GM12872 (cell line): ENCODE measurements around the gene GRIP1.

Source experiments
- TF ChIP-seq, protein P1 (sequence below): IDR thresholded peaks from 3 replicates; pipeline ENCODE4 v1.5.1; 2011; ENCODE audit warnings: low read depth, mild to moderate bottlenecking, low read length, moderate library complexity; ENCODE audit not compliant: insufficient read depth

Gene GRIP1

DNA sequence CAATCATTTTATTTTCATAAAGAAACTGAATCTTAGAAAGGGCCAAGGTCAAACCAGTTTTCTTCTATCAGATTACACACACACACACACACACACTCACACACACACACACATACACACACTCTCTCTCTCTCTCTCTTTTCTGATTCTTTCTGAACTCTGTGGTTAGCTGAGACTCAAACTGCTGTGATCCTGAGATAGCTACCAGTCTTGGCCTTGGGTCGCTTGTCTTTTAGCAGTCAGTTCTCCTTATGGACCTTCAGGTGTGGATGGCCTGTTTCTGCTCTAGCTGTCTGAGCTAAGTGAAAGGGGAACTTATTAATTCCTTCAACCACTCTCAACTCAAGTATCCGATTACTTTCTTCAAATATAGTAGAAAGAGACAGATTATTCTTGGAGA is 145.1 kb downstream of the GRIP1 start:
- TF ChIP-seq, protein P1, sequence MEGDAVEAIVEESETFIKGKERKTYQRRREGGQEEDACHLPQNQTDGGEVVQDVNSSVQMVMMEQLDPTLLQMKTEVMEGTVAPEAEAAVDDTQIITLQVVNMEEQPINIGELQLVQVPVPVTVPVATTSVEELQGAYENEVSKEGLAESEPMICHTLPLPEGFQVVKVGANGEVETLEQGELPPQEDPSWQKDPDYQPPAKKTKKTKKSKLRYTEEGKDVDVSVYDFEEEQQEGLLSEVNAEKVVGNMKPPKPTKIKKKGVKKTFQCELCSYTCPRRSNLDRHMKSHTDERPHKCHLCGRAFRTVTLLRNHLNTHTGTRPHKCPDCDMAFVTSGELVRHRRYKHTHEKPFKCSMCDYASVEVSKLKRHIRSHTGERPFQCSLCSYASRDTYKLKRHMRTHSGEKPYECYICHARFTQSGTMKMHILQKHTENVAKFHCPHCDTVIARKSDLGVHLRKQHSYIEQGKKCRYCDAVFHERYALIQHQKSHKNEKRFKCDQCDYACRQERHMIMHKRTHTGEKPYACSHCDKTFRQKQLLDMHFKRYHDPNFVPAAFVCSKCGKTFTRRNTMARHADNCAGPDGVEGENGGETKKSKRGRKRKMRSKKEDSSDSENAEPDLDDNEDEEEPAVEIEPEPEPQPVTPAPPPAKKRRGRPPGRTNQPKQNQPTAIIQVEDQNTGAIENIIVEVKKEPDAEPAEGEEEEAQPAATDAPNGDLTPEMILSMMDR: no peak

DNA sequence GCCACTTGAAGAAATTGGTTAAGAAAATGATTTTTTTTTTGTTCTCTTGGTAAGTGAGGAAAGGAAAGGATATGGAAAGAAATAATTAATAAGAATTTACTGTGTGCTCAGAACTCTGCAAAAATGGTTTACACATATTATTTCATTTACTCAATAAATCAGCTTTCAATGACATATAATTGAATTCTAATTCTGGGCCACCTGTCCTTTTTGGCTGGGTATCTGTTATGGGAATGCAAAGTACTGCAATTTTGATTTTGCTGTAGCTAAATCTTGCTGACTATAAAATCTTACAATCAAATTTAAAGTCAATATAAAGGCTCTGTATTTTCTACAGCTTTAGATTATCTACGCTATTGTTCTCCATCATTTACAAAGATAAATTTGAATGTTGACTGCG is 147.1 kb downstream of the GRIP1 start:
- TF ChIP-seq, protein P1: no peak

DNA sequence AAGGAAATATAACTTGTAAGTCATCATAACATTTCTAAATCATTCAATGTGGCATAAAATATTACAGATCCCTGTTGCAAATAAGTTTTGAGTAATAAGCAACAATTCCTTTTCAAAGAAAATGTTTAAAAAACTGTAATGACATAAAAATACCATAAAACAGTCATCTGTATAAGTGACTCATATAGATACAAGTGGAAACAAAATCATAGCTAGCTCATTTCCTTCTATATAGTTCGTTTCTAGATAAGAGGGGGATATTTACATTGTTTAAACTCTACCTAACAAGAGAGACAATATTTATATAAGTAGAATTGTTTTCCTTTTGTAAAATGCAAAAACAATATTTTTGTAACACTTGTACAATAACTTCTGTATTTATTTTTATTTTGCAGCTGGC is 148.9 kb downstream of the GRIP1 start:
- TF ChIP-seq, protein P1: no peak

DNA sequence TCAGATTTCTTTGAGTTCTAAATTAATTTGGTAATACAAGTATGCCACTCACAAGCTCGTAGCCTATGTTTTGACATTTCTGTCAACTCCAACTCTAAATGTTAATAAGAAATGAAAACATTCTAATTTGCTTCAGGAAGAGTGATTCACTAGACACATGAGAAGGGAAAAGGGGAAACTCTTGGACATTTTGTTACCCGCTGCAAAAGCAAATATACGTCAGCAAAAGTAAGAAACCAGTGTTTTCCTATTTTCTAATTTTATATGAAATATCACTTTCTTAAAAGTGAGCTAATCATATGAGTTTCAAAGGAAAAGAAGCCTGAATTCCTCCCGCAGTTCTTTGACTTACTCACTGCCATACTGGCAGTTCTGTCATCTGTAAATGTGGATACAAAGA is 162.3 kb downstream of the GRIP1 start:
- TF ChIP-seq, protein P1: no peak

DNA sequence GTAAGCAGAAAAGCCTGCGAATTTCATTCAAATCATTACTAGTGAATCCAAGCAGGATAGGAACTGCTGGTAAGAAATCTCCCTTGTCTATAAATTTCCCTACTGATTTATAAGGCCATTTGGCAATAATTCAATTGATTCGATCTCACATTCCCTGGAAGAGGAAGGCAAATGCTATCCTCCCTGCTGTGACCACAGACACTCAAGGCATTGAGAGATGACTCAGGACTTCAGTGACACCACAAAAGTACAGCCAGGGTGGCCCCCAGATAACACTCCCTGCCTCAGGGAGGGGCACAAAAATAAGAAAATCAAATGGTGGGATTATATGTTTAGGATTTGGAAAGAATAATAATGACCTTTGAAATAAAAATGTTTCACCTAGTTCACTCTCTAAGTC is 162.7 kb downstream of the GRIP1 start:
- TF ChIP-seq, protein P1: no peak

DNA sequence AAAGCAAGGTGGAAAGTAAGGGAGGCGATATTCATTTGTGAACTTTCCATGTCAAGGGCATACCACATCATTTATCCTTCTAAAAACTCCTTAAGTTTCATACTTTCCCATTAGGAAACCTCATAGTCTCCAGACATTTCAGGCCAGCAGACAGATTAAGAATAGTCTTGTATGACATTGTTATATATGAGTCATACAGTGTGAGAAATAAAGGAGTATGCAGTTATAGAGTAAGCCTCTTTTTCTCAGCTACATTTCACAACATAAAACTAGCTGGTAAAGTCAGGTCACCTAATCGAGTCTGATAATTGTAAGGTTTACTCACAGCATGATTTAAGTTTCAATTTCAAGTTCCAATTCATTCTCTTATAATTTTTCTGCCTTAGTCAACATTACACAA is 164.3 kb downstream of the GRIP1 start:
- TF ChIP-seq, protein P1: no peak

DNA sequence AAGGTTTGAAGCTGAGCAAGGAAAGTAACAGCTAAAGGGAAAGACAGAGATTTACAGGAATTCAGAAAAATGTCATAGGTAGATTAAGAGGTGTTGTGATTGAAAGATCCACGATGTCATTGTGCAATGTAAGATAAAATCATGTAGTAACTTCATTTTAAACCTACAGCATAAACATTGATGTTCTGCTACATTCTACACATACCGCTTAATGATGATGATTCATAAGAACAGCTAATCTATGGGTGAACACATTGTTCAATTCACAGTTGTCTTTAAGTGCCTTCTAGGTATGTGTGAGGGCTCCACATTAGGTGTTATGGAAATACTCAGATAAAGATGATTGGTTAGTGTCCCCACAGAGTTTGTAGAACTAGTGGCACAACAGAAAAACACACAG is 170.9 kb downstream of the GRIP1 start:
- TF ChIP-seq, protein P1: no peak

DNA sequence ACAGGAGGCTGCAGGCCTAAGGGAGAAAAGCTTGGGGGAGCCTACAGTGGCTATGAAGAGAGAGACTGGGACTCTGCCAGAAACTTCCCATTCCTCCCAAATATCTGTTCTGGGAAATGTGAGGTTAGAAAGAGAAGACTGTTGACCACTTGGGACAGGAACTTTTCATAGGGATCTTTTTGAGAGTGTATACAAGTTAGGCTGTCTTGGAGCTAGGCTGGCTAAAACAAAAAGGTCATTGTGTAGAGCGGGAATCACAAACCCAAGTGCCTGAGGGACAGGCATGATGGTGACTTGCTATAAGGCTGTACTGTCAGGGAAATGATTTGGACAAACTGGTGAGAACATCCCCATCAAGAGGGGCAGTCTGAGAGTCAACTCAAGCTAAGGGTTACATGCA is 175.1 kb downstream of the GRIP1 start:
- TF ChIP-seq, protein P1: no peak
